Type B pancreatic cell (in vitro differentiated cells): ENCODE measurements around the gene DPF3. TPM values are rescaled to one million over a fixed set of nuclear protein-coding genes. Genes with fewer than 3 reads are reported as not detected.

Source experiments
- DNase-seq: peaks from one replicate; pipeline ENCODE4 v3.0.0; 2021; ENCODE audit warnings: mixed read lengths; ENCODE audit not compliant: unreplicated experiment; ENCODE audit errors: extremely low spot score
- H3K27ac Mint-ChIP-seq: 2 replicates; pipeline ENCODE4 v1.8.0; 2021; ENCODE audit warnings: mild to moderate bottlenecking, mixed read lengths
- H3K27me3 Mint-ChIP-seq: 2 replicates; pipeline ENCODE4 v1.8.0; 2021; ENCODE audit warnings: mixed read lengths
- H3K36me3 Mint-ChIP-seq: 2 replicates; pipeline ENCODE4 v1.8.0; 2021; ENCODE audit warnings: mixed read lengths
- H3K4me1 Mint-ChIP-seq: one replicate; pipeline ENCODE4 v1.8.0; 2021; ENCODE audit warnings: mixed read lengths; ENCODE audit not compliant: unreplicated experiment
- H3K4me3 Mint-ChIP-seq: 2 replicates; pipeline ENCODE4 v1.8.0; 2021; ENCODE audit warnings: mild to moderate bottlenecking, mixed read lengths
- H3K9me3 Mint-ChIP-seq: 2 replicates; pipeline ENCODE4 v1.8.0; 2021; ENCODE audit warnings: mixed read lengths
- CTCF ChIP-seq: fragments of 200-600 bp; sonication (generic); conservative IDR thresholded peaks from 2 replicates; pipeline ENCODE4 v1.5.0; 2021; ENCODE audit warnings: antibody characterized with exemption, mild to moderate bottlenecking
- total RNA-seq: library from RNA; stranded (reverse); gene quantifications from 2 replicates; pipeline ENCODE4 v1.2.1, GENCODE V29; 2021; ENCODE audit warnings: low replicate concordance

Gene DPF3
- total RNA-seq, 1 donor from 2014 or later = 4.5 TPM

DNA sequence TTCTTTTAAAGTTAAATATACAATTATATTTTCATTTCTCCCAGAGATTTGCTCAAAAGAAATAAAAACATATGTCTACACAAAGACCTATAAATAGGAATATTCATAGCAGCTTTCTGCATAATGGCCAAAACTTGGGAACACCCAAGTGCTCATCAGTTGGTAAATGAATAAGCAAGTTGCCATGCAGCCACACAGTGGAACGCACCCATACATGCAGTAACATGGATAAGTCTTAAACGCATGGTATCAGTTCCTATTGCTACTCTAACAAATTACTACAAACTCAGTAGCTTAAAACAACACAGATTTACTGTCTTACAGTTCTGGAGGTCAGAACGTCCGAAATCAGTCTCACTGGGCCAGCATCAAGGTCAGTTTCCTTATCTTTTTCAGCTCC, 78.5 kb downstream of the DPF3 start:
- no peaks in the 10 kb centered on the region for H3K27me3 Mint-ChIP-seq

GRCh38 chr14:72812292-72812851, 81.5 kb downstream of the DPF3 start:
- Mint-ChIP-seq H3K4me1 (peaks cover 4% of the 10 kb centered on the region), H3K27ac (no peak overlapping the region), H3K27me3 (no peaks in the 10 kb centered on the region), H3K36me3 (no peaks in the 10 kb centered on the region), H3K9me3 (no peaks in the 10 kb centered on the region), H3K4me3 (no peak overlapping the region)
- TF ChIP-seq CTCF = no peak
- no peak for DNase-seq

More for the DNA sequence above, 78.5 kb downstream of the DPF3 start:
- TF ChIP-seq CTCF = no peak
- Mint-ChIP-seq H3K27ac (no peak overlapping the region), H3K9me3 (no peaks in the 10 kb centered on the region), H3K4me1 (peaks cover 4% of the 10 kb centered on the region), H3K36me3 (no peaks in the 10 kb centered on the region), H3K4me3 (no peak overlapping the region)
- no peak for DNase-seq

- Mint-ChIP-seq H3K9me3 (no peaks in the 10 kb centered on the region), H3K36me3 (no peaks in the 10 kb centered on the region), H3K4me1 (peaks cover 4% of the 10 kb centered on the region), H3K4me3 (no peak overlapping the region), H3K27ac (no peak overlapping the region), H3K27me3 (no peaks in the 10 kb centered on the region)
- no peak for TF ChIP-seq CTCF
- DNase-seq = no peak
Measured at GRCh38 chr14:72810201-72810600, 83.7 kb downstream of the DPF3 start.

- DNase-seq = no peak
- peaks cover 4% of the 10 kb centered on the region for H3K4me1 Mint-ChIP-seq
- no peaks in the 10 kb centered on the region for H3K27me3 Mint-ChIP-seq
- no peak for TF ChIP-seq CTCF
- H3K4me3 Mint-ChIP-seq = no peak overlapping the region
- no peaks in the 10 kb centered on the region for H3K9me3 Mint-ChIP-seq
- no peak overlapping the region for H3K27ac Mint-ChIP-seq
- no peaks in the 10 kb centered on the region for H3K36me3 Mint-ChIP-seq
Measured at GRCh38 chr14:72809063-72809462, 84.8 kb downstream of the DPF3 start.

DNA sequence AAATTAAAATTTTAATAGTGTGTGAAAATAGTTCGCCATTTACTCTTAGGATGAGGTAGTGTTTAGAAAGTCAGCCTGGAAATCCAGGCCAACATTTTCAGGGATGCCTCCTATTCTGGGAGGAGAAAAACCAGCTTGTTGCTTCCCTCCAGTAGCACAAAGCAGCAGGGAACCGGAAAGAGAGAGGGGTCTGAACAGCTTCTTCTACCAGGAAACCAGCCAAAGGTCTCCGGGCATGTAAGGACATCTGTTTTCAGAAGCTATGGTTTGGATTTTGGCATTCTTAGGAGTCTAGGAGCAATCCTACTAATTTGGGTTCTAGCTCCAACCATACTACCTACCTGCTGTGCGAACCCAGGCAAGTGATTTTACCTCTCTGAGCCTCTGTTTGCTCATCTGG, 85.3 kb downstream of the DPF3 start:
- TF ChIP-seq CTCF = no peak
- Mint-ChIP-seq H3K36me3 (no peaks in the 10 kb centered on the region), H3K9me3 (no peaks in the 10 kb centered on the region), H3K4me3 (no peak overlapping the region), H3K27ac (no peak overlapping the region), H3K27me3 (no peaks in the 10 kb centered on the region), H3K4me1 (peaks cover 4% of the 10 kb centered on the region)
- DNase-seq = no peak

- TF ChIP-seq CTCF = no peak
- DNase-seq = no peak
- H3K4me3 Mint-ChIP-seq = no peak overlapping the region
- H3K4me1 Mint-ChIP-seq = no peaks in the 10 kb centered on the region
- H3K9me3 Mint-ChIP-seq = peaks cover 4% of the 10 kb centered on the region
- H3K36me3 Mint-ChIP-seq = no peaks in the 10 kb centered on the region
- no peaks in the 10 kb centered on the region for H3K27me3 Mint-ChIP-seq
- H3K27ac Mint-ChIP-seq = no peak overlapping the region
Measured at GRCh38 chr14:72802588-72802946, 91.3 kb downstream of the DPF3 start.
